ENCODE measurements around the gene NDUFS5.
"Not testable (repeated sequence)": the region's sequence is repeated elsewhere in the genome, so short reads cannot be mapped to it uniquely, and the experiment has no call there.

The NDUFS5 gene

DNA sequence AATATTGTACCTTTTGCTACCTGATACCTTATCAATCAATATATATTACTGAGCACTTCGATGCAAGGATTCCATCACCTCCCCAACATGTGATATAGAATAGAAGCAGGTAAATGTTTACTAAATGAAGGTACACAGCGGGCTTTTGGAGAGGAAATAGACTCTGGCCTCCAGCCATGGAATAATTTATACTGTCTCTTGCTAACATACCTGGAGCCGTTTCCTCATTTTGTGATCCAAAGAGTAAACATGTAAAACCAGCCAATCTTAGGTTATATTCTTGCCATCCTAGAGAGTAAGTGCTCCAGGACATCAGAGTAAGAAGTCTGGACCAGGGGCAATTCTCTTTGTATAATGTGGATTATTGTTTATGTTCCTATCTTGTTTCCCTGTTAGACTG lies 39.4 kb downstream of the NDUFS5 start:
- no peak for DNase-seq

DNA sequence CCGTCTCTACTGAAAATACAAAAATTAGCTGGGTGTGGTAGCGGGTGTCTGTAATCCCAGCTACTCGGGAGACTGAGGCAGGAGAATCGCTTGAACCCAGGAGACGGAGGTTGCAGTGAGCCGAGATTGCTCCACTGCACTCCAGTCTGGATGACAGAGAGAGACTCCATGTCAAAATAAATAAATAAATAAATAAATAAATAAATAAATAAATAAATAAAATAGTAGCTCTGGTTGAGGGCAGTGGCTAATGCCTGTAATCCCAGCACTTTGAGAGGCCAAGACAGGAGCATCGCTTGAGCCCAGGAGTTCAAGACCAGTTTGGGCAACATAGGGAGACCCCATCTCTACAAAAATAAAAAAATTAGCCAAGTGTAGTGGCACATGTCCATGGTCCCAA lies 42.1 kb downstream of the NDUFS5 start:
- DNase-seq: not testable (repeated sequence)

DNA sequence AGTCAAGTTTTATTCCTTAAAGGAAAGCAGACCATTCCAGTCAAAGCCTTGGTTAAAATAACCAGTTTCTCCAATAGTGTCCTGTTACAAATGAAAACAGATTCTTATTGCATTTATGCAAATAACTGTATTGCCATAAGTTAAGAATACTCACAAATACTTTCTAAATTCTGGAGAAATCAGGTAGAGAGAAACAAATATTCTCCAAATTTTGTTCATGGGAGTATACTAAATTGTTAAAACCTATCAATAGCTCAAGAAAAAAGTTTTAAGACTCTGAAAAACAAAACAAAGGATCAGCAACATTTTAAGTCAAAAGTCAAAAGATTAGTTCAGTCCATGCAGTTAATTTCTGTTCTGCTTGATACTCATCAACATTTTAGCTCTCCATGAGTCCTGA lies 45.4 kb downstream of the NDUFS5 start:
- not testable (repeated sequence) for DNase-seq

DNA sequence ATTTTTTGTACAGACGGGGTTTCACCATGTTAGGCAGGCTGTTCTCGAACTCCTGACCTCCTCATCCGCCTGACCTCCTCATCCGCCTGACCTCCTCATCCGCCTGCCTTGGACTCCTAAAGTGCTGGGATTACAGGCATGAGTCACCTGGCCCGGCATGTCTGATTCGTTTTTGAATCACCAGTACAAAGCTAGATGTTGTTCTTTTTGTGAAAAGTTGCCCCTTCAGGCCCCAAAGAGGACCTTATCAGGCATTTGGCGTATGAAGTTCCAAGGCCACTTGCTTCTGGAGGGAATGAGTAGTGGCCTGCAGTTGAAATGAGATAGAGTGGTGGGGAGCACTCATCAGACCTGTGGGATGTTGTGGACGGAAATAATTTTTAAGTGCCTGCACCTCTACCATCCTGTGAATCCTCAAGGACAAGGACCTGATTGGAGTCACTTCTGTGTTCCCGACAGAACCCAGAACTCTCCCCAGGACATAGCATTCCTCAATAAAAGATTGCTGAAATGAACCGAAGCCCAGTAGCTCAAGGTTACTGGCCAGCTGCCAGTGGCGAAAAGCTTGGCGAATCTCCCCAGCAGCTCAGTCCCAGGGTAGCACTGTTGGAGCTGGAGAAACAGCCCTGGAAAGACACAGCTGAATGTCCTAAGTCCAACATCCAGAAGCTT lies 50.1 kb downstream of the NDUFS5 start:
- DNase-seq: peak; percentile 66

DNA sequence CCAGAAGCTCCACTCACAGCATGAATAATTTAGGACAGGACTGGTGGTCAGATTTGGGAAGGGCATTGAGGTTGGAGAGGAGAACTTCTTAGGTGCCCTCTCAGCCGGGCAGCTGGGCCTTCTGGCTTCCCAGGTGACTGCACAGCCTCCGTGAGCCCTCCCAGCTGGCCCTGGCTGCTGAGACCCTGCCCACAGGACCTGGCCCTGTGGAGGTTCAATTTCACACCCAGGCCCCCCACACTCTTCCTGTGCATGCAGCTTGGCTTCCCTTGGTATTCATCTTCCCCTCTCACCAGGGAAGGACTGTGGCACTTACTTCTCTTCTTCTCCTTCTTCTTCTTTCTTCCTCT lies 50.6 kb downstream of the NDUFS5 start:
- no peak for DNase-seq

DNA sequence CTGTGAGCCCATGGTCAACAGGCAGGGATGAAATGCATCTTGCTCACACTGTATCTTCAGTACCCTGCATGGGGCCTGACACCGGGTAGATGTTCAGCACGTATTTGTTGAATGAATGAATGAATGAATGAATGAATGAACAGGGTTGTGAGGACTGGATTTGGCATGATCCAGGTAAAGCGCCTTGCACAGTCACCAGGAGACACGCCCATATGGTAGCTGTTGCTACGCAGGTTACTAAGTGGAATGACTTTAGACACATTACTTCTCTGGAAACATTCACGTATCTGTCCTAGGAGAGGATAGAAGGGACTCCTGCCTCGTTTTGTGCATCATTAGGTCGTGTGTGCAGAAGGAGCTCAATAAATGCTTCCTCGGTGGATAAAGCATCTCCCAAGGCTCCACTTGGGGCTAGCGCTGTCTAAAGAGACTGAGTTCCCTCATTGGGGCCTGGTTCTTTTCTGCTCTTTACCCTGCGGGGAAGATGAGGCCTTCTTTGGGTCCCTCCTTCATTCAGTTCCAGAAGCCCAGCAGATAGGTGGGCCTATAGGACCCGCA lies 54.2 kb downstream of the NDUFS5 start:
- DNase-seq: no peak

DNA sequence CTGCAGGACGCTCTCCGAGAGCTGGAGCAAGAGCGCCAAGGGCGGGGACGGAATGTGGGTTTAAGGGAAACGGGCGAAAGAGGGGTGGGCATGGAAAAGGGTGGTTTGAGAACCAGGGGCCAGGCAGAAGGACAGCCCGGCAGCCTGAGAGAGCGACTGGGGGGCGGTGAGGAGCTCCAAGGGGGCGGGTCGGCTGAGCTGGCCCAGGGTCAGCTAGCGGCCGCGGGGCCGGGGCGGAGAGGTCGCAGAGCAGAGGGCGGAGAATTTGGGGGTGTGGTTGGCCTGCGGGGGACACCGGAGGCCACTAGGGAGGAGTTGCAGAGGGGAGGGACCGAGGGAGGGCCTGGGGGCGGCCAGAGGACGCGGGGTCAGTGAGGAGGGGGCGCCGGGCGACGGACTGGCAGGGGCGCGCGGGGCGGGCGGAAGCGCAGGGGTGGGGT lies 54.7 kb downstream of the NDUFS5 start:
- no peak for DNase-seq

DNA sequence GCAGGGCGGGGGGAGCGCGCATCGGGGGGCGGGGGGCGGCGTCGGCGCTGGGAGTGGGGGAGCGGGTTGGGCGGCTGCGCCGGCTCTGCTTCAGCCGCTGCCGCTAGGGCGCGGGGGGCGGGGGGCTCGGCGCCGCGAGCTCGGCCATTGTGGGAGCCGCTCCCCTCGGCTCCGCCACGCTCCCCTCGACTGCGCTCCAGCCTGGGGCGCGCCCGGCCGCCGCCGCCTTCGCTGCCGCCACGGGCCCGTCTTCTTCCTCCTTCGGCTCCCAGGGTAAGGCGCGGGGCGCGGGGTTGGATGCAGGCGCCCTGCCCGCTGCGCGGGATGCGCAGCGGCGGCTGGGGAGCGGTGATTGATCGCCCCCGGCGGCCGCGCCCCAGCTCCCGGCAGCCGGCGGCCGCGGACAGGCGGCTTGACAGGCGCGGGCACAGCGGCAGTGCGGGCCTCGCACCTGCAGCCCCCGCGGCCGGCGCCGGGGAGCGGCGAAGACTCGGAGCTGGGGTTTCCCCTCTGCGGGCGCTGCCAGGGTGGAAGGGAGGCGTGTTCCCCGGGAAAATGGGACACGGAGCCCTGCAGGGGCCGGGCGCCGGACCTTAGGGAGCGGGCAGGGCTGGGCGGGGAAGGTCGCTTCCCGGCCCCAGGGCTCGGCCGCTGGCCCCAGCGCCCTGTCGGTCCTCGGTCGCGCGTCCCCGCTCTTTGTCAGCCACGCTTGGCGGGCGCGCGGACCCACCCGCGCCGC lies 55.3 kb downstream of the NDUFS5 start:
- peak; percentile 48 for DNase-seq

DNA sequence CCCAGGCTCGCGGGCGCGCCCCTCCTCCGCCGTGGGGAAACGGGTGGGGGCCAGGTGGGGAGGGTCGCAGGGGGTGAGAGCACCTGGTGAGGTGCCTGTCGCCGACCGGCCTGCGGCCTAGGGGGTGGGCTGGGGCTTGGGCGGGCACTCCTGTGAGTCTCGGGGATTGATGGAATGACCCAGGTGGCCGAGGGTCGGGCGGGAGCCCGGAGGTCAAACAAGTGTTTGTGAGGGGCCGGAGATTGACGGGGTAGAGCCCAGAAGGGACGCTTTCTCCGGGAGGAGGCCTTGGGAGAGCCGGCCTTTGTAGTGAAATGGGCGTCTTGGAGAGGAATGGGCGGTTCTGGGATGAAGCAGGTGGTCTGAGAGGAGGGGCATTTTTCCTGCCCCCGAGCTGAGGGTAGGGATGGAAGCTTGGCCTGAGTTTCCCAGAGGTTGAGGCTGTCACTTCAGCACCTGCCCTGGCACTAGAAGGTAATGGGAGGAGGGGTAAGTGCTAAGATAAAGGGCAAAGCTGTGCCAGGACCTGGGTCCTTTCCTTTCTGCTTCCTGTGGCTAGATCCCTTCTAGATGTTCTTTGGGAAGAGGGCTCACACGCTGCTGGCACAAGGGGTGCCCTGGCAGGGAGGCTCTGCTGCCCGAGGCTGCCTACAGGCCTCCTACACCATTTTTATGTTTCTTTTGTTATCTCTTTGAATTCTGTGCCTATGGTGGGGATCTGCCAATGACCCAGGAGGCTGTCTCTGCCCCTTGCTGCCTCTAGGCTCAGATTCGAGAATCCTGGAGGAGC lies 56.1 kb downstream of the NDUFS5 start:
- DNase-seq: no peak

DNA sequence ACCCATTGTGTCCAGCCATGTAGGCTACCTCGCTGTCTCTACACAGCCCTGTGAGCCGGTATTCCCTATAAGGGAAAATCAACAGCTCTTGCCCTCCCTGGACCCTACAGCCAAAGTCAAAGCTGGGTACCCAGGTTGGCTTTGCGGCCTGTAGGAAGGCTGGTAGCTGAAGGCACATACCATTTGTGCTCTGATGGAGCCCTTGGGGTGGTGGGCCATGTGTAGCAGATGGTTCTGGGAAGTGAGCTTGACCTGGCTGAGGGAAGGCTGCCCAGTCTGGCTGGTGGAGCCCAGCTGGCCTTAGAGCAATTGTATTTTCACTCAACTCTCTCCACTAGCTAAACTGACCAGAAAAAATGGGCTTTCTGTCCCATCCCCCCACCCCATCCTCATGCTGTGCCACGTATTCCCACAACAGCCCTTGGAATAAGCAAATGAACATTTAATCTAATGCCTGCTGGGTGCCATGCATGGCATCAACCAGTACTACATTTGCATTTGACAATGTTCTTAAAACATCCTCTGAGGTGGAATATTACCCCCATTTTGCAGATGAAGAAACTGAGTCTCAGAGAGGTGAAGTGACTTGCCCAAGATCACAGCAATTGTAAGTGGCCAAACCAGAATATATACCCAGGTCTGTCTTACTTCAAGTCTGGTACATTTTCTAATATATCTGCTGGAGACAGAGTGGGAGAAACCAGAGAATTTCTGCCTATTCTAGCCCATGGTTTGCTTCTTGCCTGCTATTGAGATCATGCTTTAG lies 56.8 kb downstream of the NDUFS5 start:
- DNase-seq: no peak

DNA sequence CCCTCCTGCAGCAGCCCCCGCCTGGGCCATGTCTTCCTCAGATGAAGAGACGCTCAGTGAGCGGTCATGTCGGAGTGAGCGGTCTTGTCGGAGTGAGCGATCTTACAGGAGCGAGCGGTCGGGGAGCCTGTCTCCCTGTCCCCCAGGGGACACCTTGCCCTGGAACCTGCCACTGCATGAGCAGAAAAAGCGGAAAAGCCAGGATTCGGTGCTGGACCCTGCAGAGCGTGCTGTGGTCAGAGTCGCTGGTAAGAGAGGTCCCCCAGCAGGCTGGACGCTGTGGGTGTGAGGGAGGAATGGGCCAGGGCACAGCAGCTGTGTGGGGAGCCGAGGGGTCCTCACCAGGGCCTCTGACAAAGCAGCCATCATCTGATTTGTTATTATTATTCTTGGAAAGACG lies 58.0 kb downstream of the NDUFS5 start:
- no peak for DNase-seq
